ENCODE results near the gene NUCB1.
"Not testable (repeated sequence)": the region's sequence is repeated elsewhere in the genome, so short reads cannot be mapped to it uniquely, and the experiment has no call there.

NUCB1 gene

DNA sequence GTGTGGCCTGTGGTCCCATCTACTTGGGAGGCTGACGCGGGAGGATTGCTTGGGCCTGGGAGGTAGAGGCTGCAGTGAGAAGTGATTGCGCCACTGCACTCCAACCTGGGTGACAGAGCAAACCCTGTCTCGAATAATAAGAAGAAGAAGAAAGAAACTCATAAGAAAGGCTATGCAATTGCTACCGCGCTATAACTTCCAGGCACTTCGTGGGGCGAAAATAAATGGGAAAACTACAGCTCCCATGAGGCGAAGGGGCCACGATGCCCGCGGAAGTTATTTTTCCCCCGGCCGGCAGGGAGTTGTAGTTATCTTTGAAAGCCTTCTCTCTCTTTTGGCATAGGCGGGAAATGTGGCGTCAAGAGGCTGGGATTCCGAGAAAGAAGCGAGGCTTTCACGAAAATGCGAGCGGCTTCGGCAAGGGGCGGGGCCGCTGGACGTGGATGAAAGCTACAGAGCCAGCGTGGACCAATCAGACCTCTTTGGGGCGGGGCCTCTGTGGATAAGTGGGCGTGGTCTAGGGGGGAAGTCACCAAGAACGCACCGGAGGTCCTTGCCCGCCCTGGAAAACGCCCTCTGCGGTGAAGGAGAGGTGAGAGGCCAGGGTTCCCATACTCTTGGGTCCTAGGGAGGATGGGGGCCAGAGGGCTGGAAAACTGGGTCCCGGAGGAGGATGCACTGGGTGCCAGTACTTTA is at the start of gene NUCB1:
Gene NUCB1 (plus strand): TSS at position 532 of the 696 bp plus-strand sequence. CDS start 485 bp downstream, outside the sequence.
- in situ Hi-C loops (cut with HindIII; ENCODE audit: low sequenced_read_pairs), result no loop called here

GRCh38 chr19:48852292-48852691 is 47.8 kb upstream of the NUCB1 start:
- in situ Hi-C loops (cut with HindIII; ENCODE audit: low sequenced_read_pairs), result loop anchor here (5.0 kb wide), 1 partner anchor 115 kb away; the partner anchor contains the start of gene FTL

DNA sequence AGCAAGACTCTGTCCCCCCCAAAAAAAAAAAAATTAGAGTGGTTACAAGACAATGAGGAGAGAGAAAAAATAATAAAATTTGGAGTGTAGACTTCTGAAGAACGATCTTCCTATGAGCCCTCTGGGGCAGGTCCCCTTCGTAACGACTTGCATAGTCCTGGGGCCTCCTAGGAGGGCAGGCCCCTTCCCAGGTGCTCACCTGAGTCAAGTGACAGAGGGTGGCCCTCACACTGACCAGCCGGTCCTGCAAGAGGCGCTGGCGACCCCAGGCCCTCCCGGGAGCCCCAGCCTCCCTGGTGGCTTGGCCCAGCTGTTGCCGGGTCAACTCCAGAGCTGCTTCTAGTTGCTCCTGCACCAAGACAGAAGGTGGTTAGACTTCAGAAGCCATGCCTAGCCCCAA is 46.6 kb upstream of the NUCB1 start:
- in situ Hi-C loops (cut with HindIII; ENCODE audit: low sequenced_read_pairs), result loop anchor here (5.0 kb wide), 1 partner anchor 114 kb away; the partner anchor contains the start of gene FTL

- in situ Hi-C loops (cut with HindIII; ENCODE audit: low sequenced_read_pairs), result loop anchor here (5.0 kb wide), 1 partner anchor 113 kb away; the partner anchor contains the start of gene FTL
These were observed 46.0 kb upstream of the NUCB1 start for GRCh38 chr19:48854103-48854502.

GRCh38 chr19:48856921-48857320 is 43.2 kb upstream of the NUCB1 start:
- in situ Hi-C loops (cut with HindIII; ENCODE audit: low sequenced_read_pairs), result no loop called here

- in situ Hi-C loops (cut with HindIII; ENCODE audit: low sequenced_read_pairs), result no loop called here
These were observed 41.0 kb upstream of the NUCB1 start for GRCh38 chr19:48858984-48859710.

- in situ Hi-C loops (cut with HindIII; ENCODE audit: low sequenced_read_pairs), result no loop called here
These were observed 40.2 kb upstream of the NUCB1 start for GRCh38 chr19:48859711-48860572.

- in situ Hi-C loops (cut with HindIII; ENCODE audit: low sequenced_read_pairs), result no loop called here
These were observed 38.8 kb upstream of the NUCB1 start for GRCh38 chr19:48861313-48861712.

- in situ Hi-C loops (cut with HindIII; ENCODE audit: low sequenced_read_pairs), result no loop called here
These were observed 37.3 kb upstream of the NUCB1 start for GRCh38 chr19:48862827-48863226.

DNA sequence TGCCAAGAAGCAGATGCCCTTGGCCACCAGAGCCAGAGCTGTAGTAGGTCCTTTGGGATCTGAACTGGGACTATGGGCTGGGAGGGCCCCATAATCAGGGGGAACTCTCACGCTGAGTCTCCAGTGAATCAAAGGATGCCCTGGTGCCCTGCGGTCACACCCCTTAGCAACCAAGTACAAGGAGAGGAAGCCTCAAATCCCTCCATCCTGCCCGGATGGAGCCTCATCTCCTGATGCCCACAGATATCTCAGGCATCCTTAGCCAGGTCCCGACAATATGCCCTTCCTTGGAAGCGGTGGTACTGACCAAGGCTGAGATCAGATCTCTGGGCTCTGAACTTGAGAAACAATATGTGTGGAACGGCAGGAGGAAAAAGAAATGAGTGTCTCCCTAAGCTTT is 33.4 kb upstream of the NUCB1 start:
- in situ Hi-C loops (cut with HindIII; ENCODE audit: low sequenced_read_pairs), result no loop called here

DNA sequence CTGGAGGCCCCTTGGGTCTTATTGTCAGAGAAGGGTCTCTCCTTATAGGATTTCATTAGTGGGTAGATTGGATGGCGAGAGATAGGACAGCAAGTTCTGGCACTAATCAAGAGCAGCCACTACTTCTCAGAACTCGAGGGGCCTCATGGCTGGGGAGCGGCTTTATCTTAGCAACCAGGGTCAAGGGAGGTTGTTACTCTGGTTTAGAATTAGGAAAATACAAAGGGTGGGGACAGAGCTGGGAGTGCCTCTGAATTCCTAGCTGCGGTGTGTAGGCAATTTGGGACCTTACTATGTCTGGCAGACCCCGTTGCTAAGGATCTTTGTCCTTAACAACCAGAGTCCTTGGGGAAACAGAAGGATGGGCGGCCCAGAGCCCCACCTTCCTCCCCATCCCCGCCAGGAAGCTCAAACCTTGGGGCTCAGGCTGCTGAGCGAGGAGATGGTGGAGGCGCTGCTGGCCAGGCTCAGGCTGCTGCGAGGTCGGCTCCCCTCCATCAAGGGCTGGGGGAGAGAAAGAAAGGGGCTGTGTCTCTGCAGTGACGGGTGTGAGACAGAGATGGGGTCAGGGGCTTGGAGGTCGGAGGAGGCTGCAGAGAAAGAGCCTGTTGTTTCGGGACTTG is 32.9 kb upstream of the NUCB1 start:
- in situ Hi-C loops (cut with HindIII; ENCODE audit: low sequenced_read_pairs), result no loop called here

GRCh38 chr19:48867746-48868113 is 32.4 kb upstream of the NUCB1 start:
- in situ Hi-C loops (cut with HindIII; ENCODE audit: low sequenced_read_pairs), result no loop called here

DNA sequence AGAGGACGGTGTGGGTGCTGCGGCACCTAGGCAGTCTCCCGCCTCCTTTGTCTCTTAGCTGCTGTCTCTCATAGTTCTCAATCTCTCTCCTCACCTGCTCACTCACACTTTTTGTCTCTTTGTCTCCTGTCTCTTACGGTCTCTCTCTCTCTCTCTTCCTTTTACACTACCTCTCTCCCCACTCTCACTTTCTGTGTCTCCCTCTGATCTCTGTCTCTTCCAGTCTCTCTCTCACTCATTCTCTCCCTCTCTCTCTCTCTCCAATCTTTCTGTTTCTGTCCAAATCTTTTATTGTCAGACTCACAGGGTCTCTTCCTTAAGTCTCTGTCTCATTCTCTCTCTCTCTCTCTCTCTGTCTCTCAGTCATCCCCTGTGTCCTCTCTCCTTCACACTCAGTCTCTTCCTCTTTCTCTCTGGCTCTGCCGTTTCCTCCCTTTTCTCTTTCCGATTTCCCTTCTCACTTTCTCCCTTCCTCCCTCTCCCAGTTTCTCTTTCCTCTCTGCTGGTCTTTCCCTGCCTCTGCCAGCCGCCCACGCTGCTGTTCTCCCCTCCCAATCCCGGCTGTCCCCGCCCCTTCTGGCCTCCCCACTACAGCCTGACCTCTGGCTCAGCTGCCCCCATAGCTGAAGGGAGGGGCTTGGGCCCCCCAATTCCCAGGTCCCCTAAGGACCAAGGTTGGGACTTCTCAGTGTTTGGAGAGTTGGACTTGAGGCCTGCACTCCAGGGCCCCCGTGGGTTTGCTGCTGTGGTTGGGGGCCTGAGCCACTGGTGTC is 31.8 kb upstream of the NUCB1 start, which contains the start of gene PLEKHA4:
Gene PLEKHA4 (minus strand): TSS at position 504 of the 773 bp plus-strand sequence. CDS start 997 bp downstream, outside the sequence.
- in situ Hi-C loops (cut with HindIII; ENCODE audit: low sequenced_read_pairs), result no loop called here

DNA sequence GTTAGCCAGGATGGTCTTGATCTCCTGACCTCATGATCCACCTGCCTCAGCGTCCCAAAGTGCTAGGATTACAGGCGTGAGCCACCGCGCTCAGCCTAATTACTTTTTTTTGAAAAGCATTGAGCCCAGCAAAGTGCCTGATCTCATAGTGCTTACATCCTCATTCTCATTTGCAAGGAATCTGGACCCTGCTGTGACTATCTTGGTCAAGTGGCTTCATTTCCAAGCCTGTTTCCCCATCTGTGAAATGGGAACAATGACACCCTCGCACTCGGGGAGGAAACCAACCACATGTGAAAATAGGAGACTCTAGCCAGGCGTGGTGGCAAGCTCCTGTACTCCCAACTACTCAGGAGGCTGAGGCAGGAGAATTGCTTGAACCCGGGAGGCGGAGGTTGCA is 30.1 kb upstream of the NUCB1 start:
- in situ Hi-C loops (cut with HindIII; ENCODE audit: low sequenced_read_pairs), result no loop called here

- in situ Hi-C loops (cut with HindIII; ENCODE audit: low sequenced_read_pairs), result not testable (repeated sequence)
These were observed 28.5 kb upstream of the NUCB1 start for GRCh38 chr19:48871471-48872181.

- in situ Hi-C loops (cut with HindIII; ENCODE audit: low sequenced_read_pairs), result no loop called here
These were observed 27.8 kb upstream of the NUCB1 start, which contains the start of gene PPP1R15A for GRCh38 chr19:48872182-48872883. Gene PPP1R15A (plus strand): TSS chr19:48872421. CDS start chr19:48873234, 813 bp downstream.

GRCh38 chr19:48872884-48873475 is 27.1 kb upstream of the NUCB1 start:
- in situ Hi-C loops (cut with HindIII; ENCODE audit: low sequenced_read_pairs), result no loop called here

All from endothelial cell of hepatic sinusoid (primary cell).